Measurements from ENCODE around the gene CHCHD3.

GRCh38 chr7:132856416-132856815 is 225.5 kb downstream of the CHCHD3 start:
- TF ChIP-seq CTCF (IDR thresholded peaks at IDR 0.05) (no peak), POLR2A (IDR thresholded peaks at IDR 0.05) (no peak)
